RWPE1 (cell line): ENCODE measurements around the gene RND2.

Experiments
- CTCF ChIA-PET: fragments of 350-600 bp; sonication (Branson Sonifier 250); formaldehyde crosslinking; extraction: SDS; loops from one replicate; lab custom pipeline; 2021; lab: Yijun Ruan, JAX
- POLR2A ChIA-PET: fragments of 400-600 bp; formaldehyde crosslinking; extraction: SDS; loops from one replicate; lab custom pipeline; 2020; ENCODE audit warnings: antibody characterized with exemption; ENCODE audit not compliant: low non-redundant PET; lab: Yijun Ruan, JAX
- DNase-seq: peaks from one replicate; pipeline ENCODE4 v3.0.0; 2012; ENCODE audit warnings: low spot score
- H3K27ac ChIP-seq: fragments of 450-650 bp; 2 replicates; pipeline ENCODE4 v1.5.1; 2017
- TF ChIP-seq, protein P1 (sequence below): fragments of 450-650 bp; conservative IDR thresholded peaks from 2 replicates; pipeline ENCODE4 v1.5.1; 2017; ENCODE audit warnings: low read depth, mild to moderate bottlenecking

The RND2 gene

DNA sequence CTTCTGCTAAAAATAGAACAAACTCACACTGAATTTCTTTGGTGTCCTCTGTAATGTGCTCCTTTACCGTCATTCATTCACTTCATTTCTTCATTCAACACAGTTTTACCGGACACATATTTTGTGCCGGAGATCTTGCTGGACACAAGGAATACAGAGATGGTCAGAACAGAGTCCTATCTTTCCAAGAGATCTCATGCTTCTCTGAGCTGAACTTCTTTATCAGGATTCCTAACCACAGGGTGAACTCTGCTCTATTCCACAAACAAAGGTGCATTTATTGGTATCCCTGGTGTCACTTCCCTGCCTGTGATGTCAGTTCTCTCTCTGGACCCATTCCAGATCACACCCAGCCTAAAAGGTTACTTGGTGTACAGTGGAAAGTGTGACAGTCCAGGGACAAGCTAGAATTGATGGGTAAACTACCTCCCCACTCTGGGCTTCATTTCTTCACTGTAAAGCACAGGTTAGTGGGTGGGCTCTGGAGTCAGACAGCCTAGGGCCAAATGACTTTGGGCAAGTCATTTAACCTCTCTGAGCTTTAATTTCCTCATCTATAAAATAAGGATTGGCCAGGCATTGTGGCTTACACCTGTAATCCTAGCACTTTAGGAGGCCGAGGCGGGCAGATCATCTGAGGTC, 14.2 kb upstream of the RND2 start:
- ChIA-PET CTCF (no interaction called here), POLR2A (no interaction called here)
- no peak for DNase-seq

DNA sequence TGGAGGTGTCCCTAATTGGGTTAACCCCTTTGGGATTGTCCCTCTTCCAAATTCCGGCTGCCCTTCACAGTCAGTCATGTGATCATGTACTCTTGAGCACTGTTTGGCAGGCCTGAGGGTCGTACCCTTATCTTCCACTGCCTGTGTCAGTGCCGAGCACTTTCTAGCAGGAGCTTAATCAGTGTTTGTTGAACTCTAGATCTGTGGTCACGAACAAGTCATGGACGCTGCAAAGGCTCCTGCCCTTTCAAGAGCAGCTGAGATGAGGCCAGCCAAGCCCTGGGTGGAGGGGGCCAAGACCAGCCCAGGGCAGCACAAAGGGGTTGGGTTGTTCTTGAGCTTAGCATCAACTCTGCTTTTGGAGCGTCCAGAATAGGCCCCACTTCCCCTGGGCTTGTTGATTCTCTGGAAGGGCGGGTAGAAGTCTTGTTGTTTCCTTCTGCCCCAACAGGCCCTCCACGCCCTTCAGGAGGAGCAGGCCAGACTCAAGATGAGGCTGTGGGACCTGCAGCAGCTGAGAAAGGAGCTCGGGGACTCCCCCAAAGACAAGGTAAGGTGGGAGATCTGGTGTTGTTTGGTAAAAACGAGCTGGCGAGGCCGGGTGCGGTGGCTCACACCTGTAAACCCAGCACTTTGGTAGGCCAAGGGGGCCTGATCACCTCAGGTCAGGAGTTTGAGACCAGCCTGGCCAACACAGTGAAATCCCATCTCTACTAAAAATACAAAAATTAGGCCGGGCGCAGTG, 13.1 kb upstream of the RND2 start:
- H3K27ac ChIP-seq = peak overlapping the region; percentile 31
- TF ChIP-seq, protein P1, sequence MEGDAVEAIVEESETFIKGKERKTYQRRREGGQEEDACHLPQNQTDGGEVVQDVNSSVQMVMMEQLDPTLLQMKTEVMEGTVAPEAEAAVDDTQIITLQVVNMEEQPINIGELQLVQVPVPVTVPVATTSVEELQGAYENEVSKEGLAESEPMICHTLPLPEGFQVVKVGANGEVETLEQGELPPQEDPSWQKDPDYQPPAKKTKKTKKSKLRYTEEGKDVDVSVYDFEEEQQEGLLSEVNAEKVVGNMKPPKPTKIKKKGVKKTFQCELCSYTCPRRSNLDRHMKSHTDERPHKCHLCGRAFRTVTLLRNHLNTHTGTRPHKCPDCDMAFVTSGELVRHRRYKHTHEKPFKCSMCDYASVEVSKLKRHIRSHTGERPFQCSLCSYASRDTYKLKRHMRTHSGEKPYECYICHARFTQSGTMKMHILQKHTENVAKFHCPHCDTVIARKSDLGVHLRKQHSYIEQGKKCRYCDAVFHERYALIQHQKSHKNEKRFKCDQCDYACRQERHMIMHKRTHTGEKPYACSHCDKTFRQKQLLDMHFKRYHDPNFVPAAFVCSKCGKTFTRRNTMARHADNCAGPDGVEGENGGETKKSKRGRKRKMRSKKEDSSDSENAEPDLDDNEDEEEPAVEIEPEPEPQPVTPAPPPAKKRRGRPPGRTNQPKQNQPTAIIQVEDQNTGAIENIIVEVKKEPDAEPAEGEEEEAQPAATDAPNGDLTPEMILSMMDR = no peak
- CTCF ChIA-PET = no interaction called here
- POLR2A ChIA-PET = no interaction called here
- DNase-seq = no peak

More for the DNA sequence above, 14.2 kb upstream of the RND2 start:
- TF ChIP-seq, protein P1 = no peak
- H3K27ac ChIP-seq = no peak overlapping the region

DNA sequence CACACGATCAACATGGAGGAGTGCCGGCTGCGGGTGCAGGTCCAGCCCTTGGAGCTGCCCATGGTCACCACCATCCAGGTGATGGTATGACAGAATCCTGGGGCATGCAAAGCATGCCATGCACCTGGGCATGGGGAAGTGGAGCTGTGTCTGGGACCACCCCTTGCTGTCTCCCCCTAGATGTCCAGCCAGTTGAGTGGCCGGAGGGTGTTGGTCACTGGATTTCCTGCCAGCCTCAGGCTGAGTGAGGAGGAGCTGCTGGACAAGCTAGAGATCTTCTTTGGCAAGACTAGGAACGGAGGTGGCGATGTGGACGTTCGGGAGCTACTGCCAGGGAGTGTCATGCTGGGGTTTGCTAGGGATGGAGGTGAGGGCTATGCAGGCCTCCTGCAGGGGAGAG, 11.7 kb upstream of the RND2 start:
- ChIA-PET POLR2A (no interaction called here), CTCF (interaction anchor here (0.7 kb wide), 1 partner anchor 15 kb away, joined by 3 read pairs; the partner anchor contains the start of gene RPL27)
- TF ChIP-seq, protein P1 = no peak
- no peak for DNase-seq
- peak overlapping the region; percentile 52 for H3K27ac ChIP-seq

DNA sequence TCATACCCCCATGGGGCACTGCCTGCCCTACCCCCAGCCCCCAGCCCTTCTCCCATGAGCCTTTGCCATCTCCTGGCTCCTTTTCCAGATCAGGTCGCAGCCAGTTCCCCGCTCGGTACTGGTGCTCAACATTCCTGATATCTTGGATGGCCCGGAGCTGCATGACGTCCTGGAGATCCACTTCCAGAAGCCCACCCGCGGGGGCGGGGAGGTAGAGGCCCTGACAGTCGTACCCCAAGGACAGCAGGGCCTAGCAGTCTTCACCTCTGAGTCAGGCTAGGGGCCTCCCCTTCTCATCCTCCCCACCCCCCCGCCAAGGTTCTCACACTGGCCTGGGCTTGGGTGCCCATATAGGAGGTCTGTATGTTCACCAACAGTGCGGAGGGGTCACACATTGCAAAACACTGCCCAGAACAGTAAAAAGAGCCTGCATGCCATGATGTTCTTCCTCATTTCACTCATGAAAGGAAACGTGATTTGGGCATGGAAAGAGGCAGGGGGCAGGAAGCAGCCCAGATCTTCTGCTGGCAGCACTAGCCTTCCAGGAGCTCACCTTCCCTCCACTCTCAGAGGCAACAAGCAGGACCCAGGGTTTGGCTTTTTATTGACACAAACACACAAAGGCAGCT, 10.9 kb upstream of the RND2 start:
- CTCF ChIA-PET = interaction anchor here (0.6 kb wide), 1 partner anchor 161 kb away, joined by 9 read pairs; no protein-coding TSS in a partner anchor
- no peak for DNase-seq

DNA sequence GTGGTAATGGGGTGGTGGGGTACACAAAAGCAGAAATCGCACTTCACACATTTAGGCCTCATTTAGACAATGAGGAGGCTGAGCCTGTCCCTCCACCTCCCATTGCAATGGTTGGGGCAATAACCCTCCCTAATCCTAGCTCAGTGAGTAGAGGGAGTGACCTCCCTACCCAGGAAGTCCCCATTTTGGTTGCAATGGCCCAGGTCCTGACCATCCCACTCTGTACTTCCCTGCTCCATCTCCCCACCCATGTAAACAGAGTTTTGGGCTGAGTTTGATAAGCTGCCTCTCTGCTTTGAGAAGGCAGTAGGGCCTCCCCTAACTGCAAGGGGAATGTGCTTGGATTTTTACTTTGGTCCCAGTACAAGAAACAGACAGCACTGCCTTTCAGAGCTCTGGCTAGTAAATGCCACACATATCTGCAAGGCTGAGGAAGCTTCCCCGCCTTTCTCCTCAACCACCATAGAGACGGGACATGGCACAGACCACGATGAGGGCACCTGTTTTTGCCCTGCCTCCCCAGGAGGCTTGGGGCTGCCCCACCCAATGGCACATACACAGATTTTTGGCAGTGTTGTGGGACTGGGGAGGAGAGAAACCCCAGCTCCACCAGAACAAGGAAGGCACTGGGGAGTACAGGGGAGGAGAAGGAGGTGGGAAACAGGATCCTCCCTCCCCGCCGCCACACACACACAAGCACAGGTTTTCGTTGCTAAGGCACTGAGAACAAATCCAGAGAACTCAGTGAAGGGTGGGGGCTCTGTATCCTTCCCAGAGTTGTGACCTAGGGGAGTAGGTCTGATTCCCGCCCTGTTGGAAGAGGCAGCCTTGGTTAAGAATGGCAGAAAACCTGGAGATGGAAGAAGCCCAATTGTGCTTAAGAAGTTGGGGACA, 10.1 kb upstream of the RND2 start:
- ChIA-PET CTCF (interaction anchor here (0.6 kb wide), 2 partner anchors 160 to 1295 kb away, joined by 3 to 9 read pairs; no protein-coding TSS in a partner anchor), POLR2A (interaction anchor here (0.9 kb wide), 1 partner anchor 13 kb away, joined by 3 read pairs; no protein-coding TSS in a partner anchor)
- peak overlapping the region; percentile 52 for H3K27ac ChIP-seq
- TF ChIP-seq, protein P1 = no peak
- DNase-seq = no peak

More for the DNA sequence above, 10.9 kb upstream of the RND2 start:
- peak overlapping the region; percentile 52 for H3K27ac ChIP-seq
- POLR2A ChIA-PET = no interaction called here
- TF ChIP-seq, protein P1 = no peak
